Mucosa of descending colon (tissue), 3 donors: ENCODE results near the gene KCTD5. TPM values are rescaled to one million over a fixed set of nuclear protein-coding genes. Genes with fewer than 3 reads are reported as not detected.

Experiments
- ATAC-seq: fragments of 200-7000 bp; cut with Tn5 transposase; one replicate; pipeline ENCODE4 v1.9.1; 2020; ENCODE audit warnings: mild to moderate bottlenecking, moderate library complexity
- DNase-seq, 3 donors: peaks; one replicate each; pipeline ENCODE4 v3.0.0-alpha.2; 2020
- H3K36me3 ChIP-seq: fragments of 200-600 bp; one replicate; pipeline ENCODE4 v1.8.0; 2021; ENCODE audit warnings: low read depth, mild to moderate bottlenecking
- H3K4me1 ChIP-seq: fragments of 200-600 bp; one replicate; pipeline ENCODE4 v1.8.0; 2021; ENCODE audit warnings: low read depth, mild to moderate bottlenecking
- H3K4me3 ChIP-seq: fragments of 200-600 bp; one replicate; pipeline ENCODE4 v1.8.0; 2021; ENCODE audit warnings: mild to moderate bottlenecking
- H3K9me3 ChIP-seq: fragments of 200-600 bp; one replicate; pipeline ENCODE4 v1.8.0; 2021; ENCODE audit warnings: mild to moderate bottlenecking
- intact Hi-C, 2 donors: fragments of 100-400 bp; cut with DNase I in 1 of 2; cut with micrococcal nuclease in 1 of 2; formaldehyde crosslinking; loops; one replicate each; pipeline versions ENCODE4 v1.11.0 to v1.11.1; 2022; cut with DNase I, micrococcal nuclease
- total RNA-seq, 3 donors: library from RNA; stranded (reverse); fragmentation: NEBNext Ultra II Directional in 2 of 3; extraction: Animal tissue kit (Norgen Biotek cat#: 25700) in 2 of 3; gene quantifications; one replicate each; pipeline versions ENCODE4 v1.2.1 to v1.2.4, GENCODE V29; 2021 to 2023
- TF ChIP-seq, protein P1 (sequence below): fragments of 200-600 bp; IDR thresholded peaks from one replicate; pipeline ENCODE4 v1.8.0; 2022; ENCODE audit warnings: antibody characterized with exemption, mild to moderate bottlenecking
- donor health status: DM: no; HTN: no; CAD: no; lungs with moderate emphysema.
- donor health status: DM: no; HTN: no; CAD: no.
- donor health status: DM: no; HTN: yes; CAD: no.

The KCTD5 gene
- total RNA-seq, 3 donors from 2014 or later, result 28.2 to 80.7 (median 48.5) TPM

DNA sequence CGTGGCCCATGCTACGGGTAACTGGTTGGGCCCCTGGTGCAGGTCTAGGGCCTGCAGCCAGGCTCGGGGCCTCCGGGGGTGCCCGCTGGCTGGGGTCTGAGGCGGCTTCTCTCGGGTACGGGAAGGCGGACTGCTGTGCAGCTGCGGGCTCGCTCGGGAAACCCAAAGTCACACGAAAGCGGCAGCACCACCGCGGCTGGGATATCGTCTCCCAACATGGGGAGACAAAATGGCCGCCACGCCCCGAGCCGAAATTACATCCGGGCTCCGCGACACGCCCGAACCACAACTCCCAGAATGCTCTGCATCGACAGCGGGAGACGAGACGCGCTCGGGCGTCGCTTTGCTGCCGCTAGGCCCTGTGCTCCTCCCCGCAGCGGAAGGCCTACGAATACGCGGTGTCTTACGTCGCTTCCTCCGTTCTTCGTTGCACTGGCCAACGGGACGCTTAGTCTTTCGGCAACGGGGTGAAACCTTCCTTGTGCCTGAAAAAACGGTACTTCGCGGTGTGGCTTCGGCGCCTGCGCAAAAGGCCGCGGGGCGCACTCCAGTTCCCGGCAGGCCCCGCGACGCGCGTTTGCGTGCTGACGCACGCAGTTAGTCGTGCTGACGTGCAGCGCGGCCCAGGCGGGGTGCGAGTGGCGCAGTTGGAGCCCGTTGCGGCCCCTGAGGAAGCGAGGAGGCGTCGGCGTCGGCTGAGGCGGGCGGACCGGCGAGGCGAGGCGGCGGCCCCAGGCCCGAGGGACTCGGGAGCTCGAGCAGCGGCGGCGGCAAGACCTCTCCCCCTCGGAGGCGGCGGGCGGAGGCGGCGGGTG is 69.9 kb downstream of the KCTD5 start, which contains the start of gene SRRM2:
Gene SRRM2 (plus strand): TSS at position 604 of the 815 bp plus-strand sequence. CDS start 3,727 bp downstream, outside the sequence.
- peak; percentile 97 for DNase-seq
- peak; percentile 95 for ATAC-seq
- peaks cover 27% of the 10 kb centered on the region for H3K4me1 ChIP-seq
- H3K4me3 ChIP-seq, result peak within 1 kb of the TSS; percentile 59
- intact Hi-C loops, result no loop called here
- TF ChIP-seq, protein P1, sequence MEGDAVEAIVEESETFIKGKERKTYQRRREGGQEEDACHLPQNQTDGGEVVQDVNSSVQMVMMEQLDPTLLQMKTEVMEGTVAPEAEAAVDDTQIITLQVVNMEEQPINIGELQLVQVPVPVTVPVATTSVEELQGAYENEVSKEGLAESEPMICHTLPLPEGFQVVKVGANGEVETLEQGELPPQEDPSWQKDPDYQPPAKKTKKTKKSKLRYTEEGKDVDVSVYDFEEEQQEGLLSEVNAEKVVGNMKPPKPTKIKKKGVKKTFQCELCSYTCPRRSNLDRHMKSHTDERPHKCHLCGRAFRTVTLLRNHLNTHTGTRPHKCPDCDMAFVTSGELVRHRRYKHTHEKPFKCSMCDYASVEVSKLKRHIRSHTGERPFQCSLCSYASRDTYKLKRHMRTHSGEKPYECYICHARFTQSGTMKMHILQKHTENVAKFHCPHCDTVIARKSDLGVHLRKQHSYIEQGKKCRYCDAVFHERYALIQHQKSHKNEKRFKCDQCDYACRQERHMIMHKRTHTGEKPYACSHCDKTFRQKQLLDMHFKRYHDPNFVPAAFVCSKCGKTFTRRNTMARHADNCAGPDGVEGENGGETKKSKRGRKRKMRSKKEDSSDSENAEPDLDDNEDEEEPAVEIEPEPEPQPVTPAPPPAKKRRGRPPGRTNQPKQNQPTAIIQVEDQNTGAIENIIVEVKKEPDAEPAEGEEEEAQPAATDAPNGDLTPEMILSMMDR, result no peak
- no peaks in the 10 kb centered on the region for H3K9me3 ChIP-seq
- H3K36me3 ChIP-seq, result peaks cover 3% of the 10 kb centered on the region

GRCh38 chr16:2752850-2753732 is 70.8 kb downstream of the KCTD5 start:
- Histone ChIP-seq H3K36me3 (peaks cover 3% of the 10 kb centered on the region), H3K4me3 (peak overlapping the region; percentile 59), H3K4me1 (peaks cover 27% of the 10 kb centered on the region), H3K9me3 (no peaks in the 10 kb centered on the region)
- intact Hi-C loops, result no loop called here
- TF ChIP-seq, protein P1, result no peak
- ATAC-seq (peak; percentile 86), DNase-seq (peak in 2 of 3 donors; percentile 87 to 91)

DNA sequence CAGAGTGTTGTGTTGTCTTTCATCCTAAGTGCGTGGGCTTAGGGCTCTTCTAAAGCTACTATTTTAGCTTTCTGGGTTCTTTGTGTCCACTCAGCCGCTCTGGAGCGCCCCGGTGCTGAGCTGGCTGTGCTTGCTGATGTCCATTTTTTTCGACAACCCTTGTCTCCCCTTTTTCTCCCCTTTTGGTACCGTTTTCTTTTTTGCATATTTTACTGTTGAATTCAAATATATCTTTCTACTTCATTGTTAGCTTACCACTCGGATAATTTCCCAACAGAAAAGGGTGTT is 71.4 kb downstream of the KCTD5 start:
- Histone ChIP-seq H3K9me3 (no peaks in the 10 kb centered on the region), H3K36me3 (peaks cover 3% of the 10 kb centered on the region), H3K4me3 (peak overlapping the region; percentile 59), H3K4me1 (peaks cover 27% of the 10 kb centered on the region)
- ATAC-seq, result no peak
- TF ChIP-seq, protein P1, result no peak
- peak in 1 of 3 donors; percentile 31 for DNase-seq
- intact Hi-C loops, result no loop called here

- ATAC-seq (no peak), DNase-seq (no peak)
- intact Hi-C loops, result no loop called here
- Histone ChIP-seq H3K4me3 (no peak overlapping the region), H3K36me3 (peaks cover 18% of the 10 kb centered on the region), H3K4me1 (peaks cover 27% of the 10 kb centered on the region), H3K9me3 (no peaks in the 10 kb centered on the region)
- TF ChIP-seq, protein P1, result no peak
These were observed 72.8 kb downstream of the KCTD5 start for GRCh38 chr16:2755158-2755557.

- Histone ChIP-seq H3K4me1 (peaks cover 32% of the 10 kb centered on the region), H3K9me3 (no peaks in the 10 kb centered on the region), H3K36me3 (peaks cover 19% of the 10 kb centered on the region), H3K4me3 (no peak overlapping the region)
- DNase-seq, result peak in 1 of 3 donors; percentile 52
- TF ChIP-seq, protein P1, result no peak
- intact Hi-C loops, result no loop called here
- ATAC-seq, result no peak
These were observed 74.1 kb downstream of the KCTD5 start for GRCh38 chr16:2756288-2757015.
